Neural cell (in vitro differentiated cells): ENCODE data around the gene CIC. TPM values are rescaled to one million over a fixed set of nuclear protein-coding genes. Genes with fewer than 3 reads are reported as not detected.

Experiments
- H2AFZ ChIP-seq: fragments of 200-600, 300-800 bp; sonication (generic), shearing (Covaris generic); 2 replicates; pipeline ENCODE4 v1.6.0; 2014; ENCODE audit warnings: low read depth, mild to moderate bottlenecking, antibody characterized with exemption, low read length, moderate library complexity
- H3F3A ChIP-seq: fragments of 200-600 bp; shearing (Covaris generic); 2 replicates; pipeline ENCODE4 v1.6.1; 2016; ENCODE audit warnings: mild to moderate bottlenecking, moderate library complexity, mixed read lengths, antibody characterized with exemption, low read length; ENCODE audit not compliant: insufficient read depth, poor library complexity, severe bottlenecking
- H3K27ac ChIP-seq: fragments of 200-600, 300-800 bp; sonication (generic), shearing (Covaris generic); 2 replicates; pipeline ENCODE4 v1.5.1; 2014; ENCODE audit warnings: mild to moderate bottlenecking, low read length, moderate library complexity
- H3K27me3 ChIP-seq: fragments of 300-800, 200-600 bp; sonication (generic), shearing (Covaris generic); 2 replicates; pipeline ENCODE4 v1.6.0; 2014; ENCODE audit warnings: mild to moderate bottlenecking, low read depth, low read length, moderate library complexity; ENCODE audit not compliant: insufficient read depth
- H3K36me3 ChIP-seq: fragments of 300-800, 200-600 bp; sonication (generic), shearing (Covaris generic); 2 replicates; pipeline ENCODE4 v1.5.1; 2014; ENCODE audit warnings: mild to moderate bottlenecking, antibody characterized with exemption, low read length, moderate library complexity; ENCODE audit not compliant: insufficient read depth
- H3K4me2 ChIP-seq: fragments of 300-800, 200-600 bp; sonication (generic), shearing (Covaris generic); 2 replicates; pipeline ENCODE4 v1.6.0; 2014; ENCODE audit warnings: mild to moderate bottlenecking, low read length
- H3K4me3 ChIP-seq: fragments of 300-800, 200-600 bp; sonication (generic), shearing (Covaris generic); 2 replicates; pipeline ENCODE4 v1.5.1; 2014; ENCODE audit warnings: mild to moderate bottlenecking, low read length, moderate library complexity
- H3K79me2 ChIP-seq: fragments of 200-600 bp; shearing (Covaris generic); replicated peaks from 2 replicates; pipeline ENCODE4 v1.6.0; 2014; ENCODE audit warnings: mild to moderate bottlenecking, low read length, moderate library complexity; ENCODE audit not compliant: insufficient read depth
- H3K9ac ChIP-seq: fragments of 300-800, 200-600 bp; sonication (generic), shearing (Covaris generic); 2 replicates; pipeline ENCODE4 v1.6.1; 2016; ENCODE audit warnings: mild to moderate bottlenecking, low read length, mixed read lengths
- H3K9me2 ChIP-seq: fragments of 200-600 bp; shearing (Covaris generic); 2 replicates; pipeline ENCODE4 v1.6.1; 2016; ENCODE audit warnings: mild to moderate bottlenecking, low read length, mixed read lengths; ENCODE audit not compliant: insufficient read depth
- H3K9me3 ChIP-seq: fragments of 200-600, 300-800 bp; sonication (generic), shearing (Covaris generic); 2 replicates; pipeline ENCODE4 v1.6.1; 2016; ENCODE audit warnings: mild to moderate bottlenecking, mixed run types, low read length, moderate library complexity, mixed read lengths
- H4K20me1 ChIP-seq: fragments of 200-600 bp; shearing (Covaris generic); 2 replicates; pipeline ENCODE4 v1.6.1; 2016; ENCODE audit warnings: mild to moderate bottlenecking, mixed run types; ENCODE audit not compliant: insufficient read depth
- CTCF ChIP-seq: fragments of 450-650 bp; IDR thresholded peaks from 2 replicates; pipeline ENCODE4 v1.5.1; 2014; ENCODE audit warnings: antibody characterized with exemption, mild to moderate bottlenecking, moderate library complexity; ENCODE audit not compliant: poor library complexity, severe bottlenecking
- EP300 ChIP-seq: fragments of 450-650 bp; conservative IDR thresholded peaks from 2 replicates; pipeline ENCODE4 v1.6.1; 2014; ENCODE audit warnings: antibody characterized with exemption, mild to moderate bottlenecking, moderate library complexity; ENCODE audit not compliant: poor library complexity, severe bottlenecking
- EZH2 ChIP-seq: fragments of 200-600, 300-800 bp; shearing (Covaris generic), sonication (generic); IDR thresholded peaks from 2 replicates; pipeline ENCODE4 v1.6.1; 2014; ENCODE audit warnings: antibody characterized with exemption, low read length, borderline replicate concordance, mild to moderate bottlenecking; ENCODE audit not compliant: insufficient read depth, poor library complexity, severe bottlenecking
- MXI1 ChIP-seq: fragments of 450-650 bp; conservative IDR thresholded peaks from 2 replicates; pipeline ENCODE4 v1.6.1; 2014; ENCODE audit warnings: antibody characterized with exemption, mild to moderate bottlenecking; ENCODE audit not compliant: poor library complexity, severe bottlenecking
- POLR2AphosphoS5 ChIP-seq: IDR thresholded peaks from 2 replicates; pipeline ENCODE4 v1.6.1; 2012
- RAD21 ChIP-seq: fragments of 450-650 bp; conservative IDR thresholded peaks from 2 replicates; pipeline ENCODE4 v1.6.1; 2014; ENCODE audit warnings: antibody characterized with exemption, mild to moderate bottlenecking, moderate library complexity
- REST ChIP-seq: IDR thresholded peaks from 2 replicates; pipeline ENCODE4 v1.6.1; 2012; ENCODE audit warnings: borderline replicate concordance
- SMC3 ChIP-seq: fragments of 450-650 bp; conservative IDR thresholded peaks from 2 replicates; pipeline ENCODE4 v1.6.1; 2014; ENCODE audit warnings: antibody characterized with exemption, mild to moderate bottlenecking, moderate library complexity; ENCODE audit not compliant: poor library complexity
- TAF1 ChIP-seq: IDR thresholded peaks from 2 replicates; pipeline ENCODE4 v1.6.1; 2012; ENCODE audit warnings: low read depth
- polyA plus RNA-seq: library from polyadenylated mRNA; depleted of rRNA; stranded (reverse); fragments of >200 nt; gene quantifications from 2 replicates; pipeline ENCODE4 v1.2.3, GENCODE V29; 2014

CIC gene
- polyA plus RNA-seq, 1 donor from 2014 or later = 10.8 TPM

- H3F3A ChIP-seq = no peaks in the 10 kb centered on the region
- peaks cover 26% of the 10 kb centered on the region for H3K79me2 ChIP-seq
- H3K27ac ChIP-seq = peak overlapping the region; percentile 99
- H3K9me2 ChIP-seq = no peaks in the 10 kb centered on the region
- H3K36me3 ChIP-seq = peaks cover 2% of the 10 kb centered on the region
- no peaks in the 10 kb centered on the region for H3K27me3 ChIP-seq
- H3K9ac ChIP-seq = peak overlapping the region; percentile 95
- H2AFZ ChIP-seq = no peak overlapping the region
- no peaks in the 10 kb centered on the region for H4K20me1 ChIP-seq
- peak overlapping the region; percentile 90 for H3K4me2 ChIP-seq
- no peaks in the 10 kb centered on the region for H3K9me3 ChIP-seq
- TF ChIP-seq SMC3 = no peak
- peak; percentile 34 for TF ChIP-seq MXI1
- no peak for TF ChIP-seq REST
- no peak for TF ChIP-seq CTCF
- peak overlapping the region; percentile 91 for H3K4me3 ChIP-seq
These were observed 10.3 kb downstream of the CIC start for GRCh38 chr19:42279155-42279901.

DNA sequence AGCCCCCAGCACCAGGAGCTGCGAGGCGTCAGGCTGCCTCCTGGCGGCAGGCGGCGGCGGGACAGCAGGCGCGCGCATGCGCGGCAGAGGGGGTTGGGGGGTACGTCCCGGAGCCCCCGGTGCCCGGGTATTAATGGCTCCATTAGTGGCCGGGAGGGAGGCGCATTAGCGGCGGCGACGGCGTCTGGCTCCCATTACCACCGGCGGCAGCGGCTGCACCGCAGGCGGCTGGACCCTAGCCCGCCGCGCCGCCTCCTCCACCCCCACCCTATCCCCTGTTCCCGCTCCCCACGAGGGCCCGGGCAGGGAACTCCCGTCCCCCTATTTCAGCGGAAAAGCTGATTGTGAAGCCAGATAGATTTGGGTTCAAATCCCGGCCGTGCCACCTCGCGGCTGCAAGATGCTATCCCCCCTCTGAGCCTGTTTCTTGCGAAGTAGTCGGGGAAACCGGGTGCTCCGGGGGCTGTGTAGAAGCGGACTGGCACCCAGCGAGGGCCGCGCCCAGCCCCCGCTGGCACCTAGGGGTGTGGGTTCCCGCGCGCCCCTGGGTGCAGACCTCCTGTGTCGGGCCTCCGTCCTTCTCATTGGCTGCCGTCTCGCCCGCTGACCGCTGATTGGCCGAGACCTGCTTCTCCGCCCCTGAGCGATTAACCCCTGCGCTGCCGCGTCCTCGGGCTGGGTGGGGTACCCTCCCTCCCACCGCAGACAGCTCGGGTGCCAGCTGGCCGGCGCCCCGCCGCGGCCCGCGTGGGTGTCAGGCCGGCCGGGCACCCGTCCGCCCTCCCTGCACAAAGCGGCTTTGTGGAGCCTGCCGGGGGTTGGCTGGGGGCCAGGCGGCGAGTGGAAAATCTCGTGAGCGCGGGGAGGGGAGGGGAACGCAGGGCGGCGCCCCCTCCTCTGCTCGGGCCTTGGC, 11.1 kb downstream of the CIC start:
- peak overlapping the region; percentile 91 for H3K4me3 ChIP-seq
- H3K79me2 ChIP-seq = peaks cover 25% of the 10 kb centered on the region
- H4K20me1 ChIP-seq = peaks cover 5% of the 10 kb centered on the region
- no peak overlapping the region for H2AFZ ChIP-seq
- H3K9ac ChIP-seq = peak overlapping the region; percentile 95
- peak overlapping the region; percentile 53 for H3K4me2 ChIP-seq
- H3K27ac ChIP-seq = peak overlapping the region; percentile 99
- TF ChIP-seq SMC3 (peak; percentile 90), RAD21 (peak; percentile 88), TAF1 (no peak), POLR2AphosphoS5 (peak; percentile 81), MXI1 (peak; percentile 35), EZH2 (no peak), CTCF (peak; percentile 99), REST (peak; percentile 74), EP300 (peak; percentile 59)
- no peaks in the 10 kb centered on the region for H3K9me3 ChIP-seq
- H3K27me3 ChIP-seq = no peaks in the 10 kb centered on the region
- H3K9me2 ChIP-seq = no peaks in the 10 kb centered on the region
- H3K36me3 ChIP-seq = no peaks in the 10 kb centered on the region
- no peaks in the 10 kb centered on the region for H3F3A ChIP-seq
